Measurements from ENCODE around the gene GPC6. TPM values are rescaled to one million over a fixed set of nuclear protein-coding genes. Genes with fewer than 3 reads are reported as not detected.

Gene GPC6
- total RNA-seq, 3 donors from 2014 or later (not counting 1 experiment from before 2014, with no cell fraction given), result not detected

DNA sequence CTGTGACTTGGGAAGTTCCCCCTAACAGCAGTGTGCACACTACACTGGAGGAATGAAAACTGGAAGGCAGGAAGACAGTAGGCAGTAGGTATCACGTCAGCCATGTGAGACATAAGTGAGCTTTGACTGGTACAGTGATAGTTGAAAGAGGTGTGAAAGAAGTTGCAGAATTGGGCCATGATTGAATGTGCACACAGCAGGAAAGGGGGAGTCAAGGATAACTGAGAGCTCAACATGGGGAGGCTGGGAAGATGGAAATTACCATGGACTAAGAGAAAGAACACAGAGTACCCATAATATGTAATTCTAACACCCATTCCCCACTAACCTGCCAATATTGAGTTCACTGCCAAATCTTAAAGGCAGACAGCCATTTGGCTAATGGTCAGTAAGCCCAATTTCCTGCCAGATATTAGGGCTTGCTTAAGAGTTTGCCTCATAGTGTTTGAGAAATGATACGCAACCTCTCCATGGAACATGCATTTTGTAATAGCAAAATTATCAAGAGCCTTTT, 931.2 kb downstream of the GPC6 start:
- H3K9me3 Mint-ChIP-seq, result peaks cover 2 to 3% of the 10 kb centered on the region in 2 donors
- Histone ChIP-seq H3K4me1 (ENCODE audit: control insufficient read depth, insufficient read depth, low read length) (no peaks in the 10 kb centered on the region), H3K27me3 (ENCODE audit: control insufficient read depth, insufficient read depth, low read length) (no peaks in the 10 kb centered on the region), H3K36me3 (ENCODE audit: control insufficient read depth, insufficient read depth, low read length) (no peaks in the 10 kb centered on the region), H3K27ac (ENCODE audit: low read length) (no peak overlapping the region), H3K9me3 (ENCODE audit: control insufficient read depth, insufficient read depth, low read length) (no peaks in the 10 kb centered on the region), H3K4me3 (ENCODE audit: low read length) (no peak overlapping the region)
- H3K4me1 Mint-ChIP-seq, result no peaks in the 10 kb centered on the region
- no peak overlapping the region for H3K4me3 Mint-ChIP-seq
- peaks cover 0 to 13% of the 10 kb centered on the region in 2 donors for H3K27me3 Mint-ChIP-seq (ENCODE audit: low read depth in 2 of 2)
- 89% methylated on average over 1 of the region's 2 CpGs for WGBS (ENCODE audit: insufficient coverage)
- H3K36me3 Mint-ChIP-seq, result no peaks in the 10 kb centered on the region
- H3K27ac Mint-ChIP-seq, result no peak overlapping the region
- intact Hi-C loops (cut with micrococcal nuclease), result no loop called here
- DNase-seq (no peak), ATAC-seq (no peak)
- TF ChIP-seq, protein P1, sequence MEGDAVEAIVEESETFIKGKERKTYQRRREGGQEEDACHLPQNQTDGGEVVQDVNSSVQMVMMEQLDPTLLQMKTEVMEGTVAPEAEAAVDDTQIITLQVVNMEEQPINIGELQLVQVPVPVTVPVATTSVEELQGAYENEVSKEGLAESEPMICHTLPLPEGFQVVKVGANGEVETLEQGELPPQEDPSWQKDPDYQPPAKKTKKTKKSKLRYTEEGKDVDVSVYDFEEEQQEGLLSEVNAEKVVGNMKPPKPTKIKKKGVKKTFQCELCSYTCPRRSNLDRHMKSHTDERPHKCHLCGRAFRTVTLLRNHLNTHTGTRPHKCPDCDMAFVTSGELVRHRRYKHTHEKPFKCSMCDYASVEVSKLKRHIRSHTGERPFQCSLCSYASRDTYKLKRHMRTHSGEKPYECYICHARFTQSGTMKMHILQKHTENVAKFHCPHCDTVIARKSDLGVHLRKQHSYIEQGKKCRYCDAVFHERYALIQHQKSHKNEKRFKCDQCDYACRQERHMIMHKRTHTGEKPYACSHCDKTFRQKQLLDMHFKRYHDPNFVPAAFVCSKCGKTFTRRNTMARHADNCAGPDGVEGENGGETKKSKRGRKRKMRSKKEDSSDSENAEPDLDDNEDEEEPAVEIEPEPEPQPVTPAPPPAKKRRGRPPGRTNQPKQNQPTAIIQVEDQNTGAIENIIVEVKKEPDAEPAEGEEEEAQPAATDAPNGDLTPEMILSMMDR (IDR thresholded peaks at IDR 0.05), result no peak

DNA sequence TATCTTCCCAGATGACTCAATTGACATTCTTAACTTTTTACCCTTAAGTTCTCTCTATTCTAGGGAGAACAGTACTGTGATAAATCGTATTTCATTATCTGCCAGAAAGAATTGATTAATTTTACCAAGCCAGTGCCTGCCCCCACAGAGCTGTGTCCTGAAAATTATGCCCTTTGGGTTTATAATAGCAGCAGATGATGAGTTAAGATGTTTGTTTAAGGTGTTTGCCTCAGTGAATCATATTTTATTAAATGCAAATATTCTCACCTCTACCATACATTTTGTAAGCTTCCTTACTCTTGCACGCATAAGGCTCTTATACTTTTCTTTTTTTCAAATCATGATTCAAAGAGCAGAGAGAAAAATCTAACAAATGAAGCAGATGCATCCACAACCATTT, 934.3 kb downstream of the GPC6 start:
- Mint-ChIP-seq H3K27me3 (ENCODE audit: low read depth in 2 of 2) (peaks cover 0 to 9% of the 10 kb centered on the region in 2 donors), H3K4me3 (no peak overlapping the region), H3K27ac (no peak overlapping the region), H3K4me1 (no peaks in the 10 kb centered on the region), H3K9me3 (peaks cover 2 to 3% of the 10 kb centered on the region in 2 donors), H3K36me3 (no peaks in the 10 kb centered on the region)
- ATAC-seq, result no peak
- intact Hi-C loops (cut with micrococcal nuclease), result no loop called here
- H3K9me3 ChIP-seq (ENCODE audit: control insufficient read depth, insufficient read depth, low read length), result no peaks in the 10 kb centered on the region
- no peak for DNase-seq
- no peak overlapping the region for H3K27ac ChIP-seq (ENCODE audit: low read length)
- no peaks in the 10 kb centered on the region for H3K27me3 ChIP-seq (ENCODE audit: control insufficient read depth, insufficient read depth, low read length)
- no peaks in the 10 kb centered on the region for H3K36me3 ChIP-seq (ENCODE audit: control insufficient read depth, insufficient read depth, low read length)
- 71% methylated on average over 2 of the region's 2 CpGs for WGBS (ENCODE audit: insufficient coverage)
- TF ChIP-seq, protein P1 (IDR thresholded peaks at IDR 0.05), result no peak
- no peaks in the 10 kb centered on the region for H3K4me1 ChIP-seq (ENCODE audit: control insufficient read depth, insufficient read depth, low read length)
- no peak overlapping the region for H3K4me3 ChIP-seq (ENCODE audit: low read length)

DNA sequence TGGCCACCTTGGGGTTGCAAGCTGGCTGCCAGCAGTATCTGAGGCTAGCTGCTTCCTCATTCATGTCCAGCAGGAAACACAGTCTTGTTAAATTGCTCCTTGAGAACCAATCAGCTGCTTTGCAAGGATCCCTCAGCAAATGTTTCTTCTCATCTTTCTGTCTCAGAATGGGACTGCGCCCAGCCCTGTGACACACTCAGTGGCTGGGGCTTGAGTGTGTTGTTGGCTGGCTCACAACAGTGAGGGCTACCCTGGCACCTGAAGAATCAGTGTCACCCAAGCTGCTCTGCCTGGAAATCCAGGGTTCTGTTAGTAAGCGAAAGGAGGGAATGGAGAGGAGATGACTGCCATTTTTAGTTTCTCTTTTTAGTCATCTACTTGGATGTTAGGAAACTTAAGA, 935.7 kb downstream of the GPC6 start:
- intact Hi-C loops (cut with micrococcal nuclease), result no loop called here
- no peaks in the 10 kb centered on the region for H3K9me3 ChIP-seq (ENCODE audit: control insufficient read depth, insufficient read depth, low read length)
- no peak overlapping the region for H3K27ac ChIP-seq (ENCODE audit: low read length)
- TF ChIP-seq, protein P1 (IDR thresholded peaks at IDR 0.05), result no peak
- H3K4me1 ChIP-seq (ENCODE audit: control insufficient read depth, insufficient read depth, low read length), result no peaks in the 10 kb centered on the region
- peaks cover 2 to 3% of the 10 kb centered on the region in 2 donors for H3K9me3 Mint-ChIP-seq
- H3K27ac Mint-ChIP-seq, result no peak overlapping the region
- H3K4me1 Mint-ChIP-seq, result no peaks in the 10 kb centered on the region
- H3K4me3 ChIP-seq (ENCODE audit: low read length), result no peak overlapping the region
- DNase-seq (no peak), ATAC-seq (no peak)
- no peaks in the 10 kb centered on the region for H3K36me3 Mint-ChIP-seq
- peaks cover 0 to 7% of the 10 kb centered on the region in 2 donors for H3K27me3 Mint-ChIP-seq (ENCODE audit: low read depth in 2 of 2)
- no peaks in the 10 kb centered on the region for H3K27me3 ChIP-seq (ENCODE audit: control insufficient read depth, insufficient read depth, low read length)
- no peaks in the 10 kb centered on the region for H3K36me3 ChIP-seq (ENCODE audit: control insufficient read depth, insufficient read depth, low read length)
- H3K4me3 Mint-ChIP-seq, result no peak overlapping the region
- WGBS (ENCODE audit: insufficient coverage), result 69% methylated on average over 2 of the region's 2 CpGs

DNA sequence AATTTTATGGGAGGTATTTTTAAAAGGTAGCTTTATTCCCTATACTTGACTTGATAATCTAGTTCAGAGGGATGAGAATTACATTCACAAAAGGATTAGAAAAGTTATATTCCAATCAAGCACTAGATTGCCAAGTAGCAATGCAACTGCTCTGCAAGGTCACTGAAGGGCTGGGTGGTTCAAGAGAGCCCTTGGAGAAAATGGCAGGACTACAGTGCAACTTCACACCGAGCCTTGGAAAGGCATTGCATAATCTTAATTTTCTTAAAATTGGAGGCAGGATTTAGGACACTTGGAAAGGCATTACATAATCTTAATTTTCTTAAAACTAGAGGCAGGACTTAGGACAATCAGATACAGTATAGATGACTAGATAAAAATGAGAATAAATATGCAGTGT, 936.9 kb downstream of the GPC6 start:
- H3K27ac ChIP-seq (ENCODE audit: low read length), result no peak overlapping the region
- H3K4me1 ChIP-seq (ENCODE audit: control insufficient read depth, insufficient read depth, low read length), result no peaks in the 10 kb centered on the region
- TF ChIP-seq, protein P1 (IDR thresholded peaks at IDR 0.05), result no peak
- intact Hi-C loops (cut with micrococcal nuclease), result no loop called here
- no peaks in the 10 kb centered on the region for H3K36me3 Mint-ChIP-seq
- no peaks in the 10 kb centered on the region for H3K4me1 Mint-ChIP-seq
- H3K36me3 ChIP-seq (ENCODE audit: control insufficient read depth, insufficient read depth, low read length), result no peaks in the 10 kb centered on the region
- peaks cover 0 to 2% of the 10 kb centered on the region in 2 donors for H3K27me3 Mint-ChIP-seq (ENCODE audit: low read depth in 2 of 2)
- H3K4me3 Mint-ChIP-seq, result no peak overlapping the region
- H3K4me3 ChIP-seq (ENCODE audit: low read length), result no peak overlapping the region
- H3K27ac Mint-ChIP-seq, result no peak overlapping the region
- no peaks in the 10 kb centered on the region for H3K27me3 ChIP-seq (ENCODE audit: control insufficient read depth, insufficient read depth, low read length)
- no peaks in the 10 kb centered on the region for H3K9me3 ChIP-seq (ENCODE audit: control insufficient read depth, insufficient read depth, low read length)
- no peak for ATAC-seq
- 71% methylated on average over 1 of the region's 1 CpG for WGBS (ENCODE audit: insufficient coverage)
- DNase-seq, result no peak
- H3K9me3 Mint-ChIP-seq, result peaks cover 0 to 3% of the 10 kb centered on the region in 2 donors

All from natural killer cell (primary cell).